ENCODE data around the gene CEP43.

Gene CEP43

GRCh38 chr6:167015302-167015701, 16.1 kb downstream of the CEP43 start:
- no peak for DNase-seq

- no peak for DNase-seq
Observed at GRCh38 chr6:167020206-167020605, 21.0 kb downstream of the CEP43 start.

- DNase-seq, result no peak
Observed at GRCh38 chr6:167027308-167027707, 28.1 kb downstream of the CEP43 start.

GRCh38 chr6:167027772-167028171, 28.6 kb downstream of the CEP43 start:
- DNase-seq, result no peak

- no peak for DNase-seq
Observed at GRCh38 chr6:167030222-167031072, 31.2 kb downstream of the CEP43 start.

GRCh38 chr6:167031082-167031709, 32.0 kb downstream of the CEP43 start:
- no peak for DNase-seq

- no peak for DNase-seq
Observed at GRCh38 chr6:167034056-167034455, 34.9 kb downstream of the CEP43 start.

- DNase-seq, result no peak
Observed at GRCh38 chr6:167037762-167038161, 38.6 kb downstream of the CEP43 start.

DNA sequence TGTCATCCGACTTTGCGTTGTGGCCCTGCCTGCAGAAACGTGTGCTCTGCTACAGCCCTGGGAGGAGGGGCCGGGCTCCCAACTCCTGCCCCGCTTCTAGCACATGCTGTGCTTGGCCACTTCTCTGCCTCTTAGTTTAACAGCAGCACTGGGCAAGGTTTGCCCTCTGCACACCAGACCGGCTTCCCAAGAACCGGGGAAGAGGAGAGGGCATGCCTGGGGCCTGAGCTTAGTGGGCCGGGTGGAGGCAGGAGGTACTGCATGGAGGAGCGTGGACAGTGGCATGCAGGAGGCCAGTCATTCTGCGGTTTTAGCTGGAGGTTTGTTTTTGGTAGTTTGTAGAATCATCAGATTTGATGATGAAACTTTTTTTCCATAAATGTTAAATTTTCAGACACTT, 45.5 kb downstream of the CEP43 start:
- DNase-seq, result no peak

DNA sequence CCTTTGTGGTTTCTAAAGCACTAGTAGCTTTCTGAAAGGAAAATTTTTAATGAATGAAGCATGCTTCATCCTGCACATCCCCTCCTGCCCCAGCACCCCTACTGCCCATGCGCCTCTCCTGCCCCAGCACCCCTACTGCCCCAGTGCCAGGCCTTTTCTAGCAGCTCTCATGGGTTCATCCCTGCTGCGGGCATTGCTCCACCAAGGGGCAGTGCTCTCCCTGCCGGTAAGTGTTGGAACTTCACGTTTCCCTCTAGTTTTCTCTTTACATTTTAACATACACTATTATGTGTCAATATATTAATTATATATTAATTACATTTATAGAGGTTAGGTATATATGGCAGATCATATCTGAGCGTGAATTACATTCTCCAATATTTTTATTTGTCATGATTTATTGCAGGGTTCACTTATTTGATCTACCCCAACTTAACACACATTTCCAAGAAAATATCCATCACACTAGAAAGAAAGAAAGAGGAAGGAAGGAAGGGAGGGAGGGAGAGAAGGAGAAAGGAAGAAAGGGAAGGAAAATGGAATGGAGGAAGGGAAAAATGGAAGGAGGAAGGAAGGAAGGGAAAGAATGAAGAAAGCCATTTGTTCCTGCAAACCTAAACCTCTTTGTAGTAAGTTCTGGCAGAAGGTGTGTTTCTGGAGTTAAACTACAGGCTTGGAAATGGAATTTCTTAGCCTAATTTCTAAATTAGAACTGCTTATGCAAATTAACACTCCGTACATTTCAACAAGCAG, 46.8 kb downstream of the CEP43 start:
- DNase-seq, result no peak

DNA sequence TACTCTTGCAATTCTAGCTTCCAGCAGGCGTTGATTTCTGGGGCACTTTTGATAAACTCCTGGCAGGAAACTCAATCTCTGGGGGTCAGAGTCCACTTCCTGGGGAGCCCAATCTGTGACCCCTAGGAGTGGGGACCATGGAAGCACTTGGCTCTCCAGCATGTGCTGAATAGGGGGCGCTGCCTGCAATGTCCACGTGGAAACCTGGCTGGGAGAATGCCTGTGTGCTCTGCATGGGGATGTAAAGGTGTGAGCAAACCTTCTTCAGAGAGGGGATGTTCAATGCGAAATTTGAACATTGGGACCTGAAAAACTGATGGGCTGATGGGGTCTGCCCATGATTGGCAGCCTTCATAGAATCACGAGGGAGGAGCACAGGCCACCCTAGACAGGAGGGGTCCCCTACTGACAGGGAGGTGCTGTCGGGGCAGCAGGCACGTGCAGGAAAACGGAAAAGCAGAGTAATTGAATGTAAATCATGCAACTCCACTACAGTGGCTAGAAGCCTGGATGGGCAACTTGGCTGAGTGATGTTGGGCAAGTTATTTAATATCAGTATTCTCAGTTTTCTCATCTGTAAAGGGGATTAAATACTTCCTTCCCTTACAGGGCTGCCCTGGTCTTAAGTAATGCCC, 47.8 kb downstream of the CEP43 start:
- no peak for DNase-seq

- DNase-seq, result no peak
Observed at GRCh38 chr6:167047554-167047953, 48.4 kb downstream of the CEP43 start.

All from activated CD8-positive, alpha-beta memory T cell treated with anti-CD3 and anti-CD28 coated beads for 24 hours (primary cell).